K562 (cell line): ENCODE data around the gene ACACB. TPM values are rescaled to one million over a fixed set of nuclear protein-coding genes. Genes with fewer than 3 reads are reported as not detected.

Experiments used
- ATAC-seq: fragments of 200-7000 bp; cut with Tn5 transposase; 3 replicates; pipeline ENCODE4 v1.9.1; 2020; ENCODE audit warnings: moderate library complexity
- BruUV-seq: library from RNA; stranded (reverse); fragments of 400-500 nt; replicated peaks from 2 replicates; lab custom pipeline; 2021; lab: Mats Ljungman, UMichigan
- CTCF ChIA-PET: fragments of 300-600 bp; formaldehyde crosslinking; extraction: SDS; loops from one replicate; lab custom pipeline; 2021; ENCODE audit warnings: low intra/inter-chr PET ratio; lab: Yijun Ruan, JAX
- POLR2A ChIA-PET: fragments of 300-600, 350-650 bp; sonication (Branson Sonifier 250); formaldehyde crosslinking; extraction: SDS; loops from one replicate; lab custom pipeline; 2021; ENCODE audit warnings: antibody characterized with exemption, inconsistent platforms; lab: Yijun Ruan, JAX
- DNase-seq, 4 experiments: peaks; one replicate each; pipeline versions ENCODE4 v3.0.0 to v3.0.0-alpha.2; 2011 to 2018; ENCODE audit warnings: low spot score in 3 of 4, mixed read lengths in 3 of 4; ENCODE audit errors: extremely low read depth in 1 of 4
- FAIRE-seq: peaks from 2 replicates; lab custom pipeline; 2011; peaks lifted over from hg19 to GRCh38; lab: Jason Lieb, UNC
- H2AFZ ChIP-seq: 2 replicates; pipeline ENCODE4 v1.6.0; 2011; ENCODE audit warnings: low read depth, low read length, control low read depth, inconsistent platforms
- H3K27ac ChIP-seq: fragments of 200-600 bp; 3 replicates; pipeline ENCODE4 v1.8.0; 2011; ENCODE audit warnings: low read depth, mild to moderate bottlenecking, control low read depth, inconsistent platforms, low read length, moderate library complexity, mixed read lengths; ENCODE audit errors: extremely low read depth
- H3K27me3 ChIP-seq, 2 experiments: fragments of 300-600 bp in 1 of 2; 2 replicates in 1 of 2; 3 replicates in 1 of 2; pipeline versions ENCODE4 v1.6.0 to v1.8.0; 2011; ENCODE audit warnings: inconsistent platforms in 2 of 2, low read length in 2 of 2, mild to moderate bottlenecking in 1 of 2, mixed read lengths in 1 of 2, moderate library complexity in 1 of 2; ENCODE audit not compliant: control insufficient read depth in 2 of 2, insufficient read depth in 2 of 2
- H3K36me3 ChIP-seq: fragments of 300-600 bp; 3 replicates; pipeline ENCODE4 v1.8.0; 2011; ENCODE audit warnings: mild to moderate bottlenecking, low read length, inconsistent platforms; ENCODE audit not compliant: control insufficient read depth, insufficient read depth
- H3K4me1 ChIP-seq, 2 experiments: fragments of 200-600 bp in 1 of 2; replicated peaks in 1 of 2; 2 replicates in 1 of 2; 3 replicates in 1 of 2; pipeline versions ENCODE4 v1.5.1 to v1.8.0; 2011; ENCODE audit warnings: inconsistent platforms in 2 of 2, low read length in 2 of 2, mild to moderate bottlenecking in 1 of 2, mixed read lengths in 1 of 2, moderate library complexity in 1 of 2; ENCODE audit not compliant: control insufficient read depth in 2 of 2, insufficient read depth in 2 of 2
- H3K4me2 ChIP-seq: 2 replicates; pipeline ENCODE4 v1.6.1; 2011; ENCODE audit warnings: low read length, control low read depth, inconsistent platforms, mixed read lengths; ENCODE audit not compliant: insufficient read depth
- H3K4me3 ChIP-seq: fragments of 200-600 bp; sonication (generic), shearing (Covaris generic); 2 replicates; pipeline ENCODE4 v1.5.1; 2016; ENCODE audit warnings: control low read depth, inconsistent platforms
- H3K79me2 ChIP-seq: fragments of 200-600 bp; 3 replicates; pipeline ENCODE4 v1.8.0; 2011; ENCODE audit warnings: low read length, inconsistent platforms; ENCODE audit not compliant: control insufficient read depth, insufficient read depth
- H3K9ac ChIP-seq, 2 experiments: 2 replicates each; pipeline versions ENCODE4 v1.6.0 to v1.6.1; 2011; ENCODE audit warnings: low read depth in 2 of 2, low read length in 2 of 2, control low read depth in 1 of 2, inconsistent platforms in 1 of 2, mild to moderate bottlenecking in 1 of 2, mixed read lengths in 1 of 2; ENCODE audit not compliant: insufficient read depth in 1 of 2
- H3K9me1 ChIP-seq: one replicate; pipeline ENCODE4 v1.6.0; 2011; ENCODE audit warnings: inconsistent platforms, mild to moderate bottlenecking, low read length, moderate library complexity; ENCODE audit not compliant: control insufficient read depth, insufficient read depth
- H3K9me3 ChIP-seq: replicated peaks from 2 replicates; pipeline ENCODE4 v1.5.1; 2011; ENCODE audit warnings: low read depth, low read length, inconsistent platforms; ENCODE audit not compliant: control insufficient read depth, insufficient read depth
- H4K20me1 ChIP-seq: replicated peaks from 2 replicates; pipeline ENCODE4 v1.6.1; 2011; ENCODE audit warnings: low read length, inconsistent platforms, mixed read lengths; ENCODE audit not compliant: control insufficient read depth, insufficient read depth
- FOSL1 ChIP-seq: fragments of 200-800 bp; sonication (Bioruptor generic); conservative IDR thresholded peaks from 2 replicates; pipeline ENCODE4 v1.6.1; 2016; ENCODE audit warnings: missing genetic modification characterization, missing compliant biosample characterization
- GABPB2 ChIP-seq: fragments of 250-450 bp; sonication (Bioruptor Pico); conservative IDR thresholded peaks from 2 replicates; pipeline ENCODE4 v1.5.1; 2021; ENCODE audit warnings: mild to moderate bottlenecking
- HNRNPL ChIP-seq: fragments of 200-400 bp; formaldehyde crosslinking; IDR thresholded peaks from 2 replicates; pipeline ENCODE4 v1.6.1; 2017; ENCODE audit warnings: low read depth, mild to moderate bottlenecking, low read length
- MAX ChIP-seq: sonication (generic); formaldehyde crosslinking; IDR thresholded peaks from 2 replicates; pipeline ENCODE4 v1.9.0; 2022; ENCODE audit warnings: mild to moderate bottlenecking, missing genetic modification reagents
- MTA3 ChIP-seq: fragments of 450-650 bp; formaldehyde crosslinking; IDR thresholded peaks from 2 replicates; pipeline ENCODE4 v1.6.1; 2017; ENCODE audit warnings: mild to moderate bottlenecking, borderline replicate concordance
- POLR3A ChIP-seq: IDR thresholded peaks from 2 replicates; pipeline ENCODE4 v1.6.1; 2011; ENCODE audit warnings: borderline replicate concordance, mild to moderate bottlenecking, moderate library complexity; ENCODE audit not compliant: insufficient read length, insufficient read depth; ENCODE audit errors: extremely low read depth
- TBP ChIP-seq: optimal IDR thresholded peaks from 2 replicates; pipeline ENCODE3; 2011; ENCODE audit warnings: low read depth, low read length, improper control_type of control experiment
- ZNF143 ChIP-seq: sonication (generic); formaldehyde crosslinking; IDR thresholded peaks from 2 replicates; pipeline ENCODE4 v1.9.0; 2022; ENCODE audit warnings: mild to moderate bottlenecking, missing genetic modification reagents
- ZNF778 ChIP-seq: fragments of 450-650 bp; formaldehyde crosslinking; IDR thresholded peaks from 2 replicates; pipeline ENCODE4 v1.4.0; 2020; ENCODE audit warnings: mild to moderate bottlenecking, moderate library complexity
- WGBS: fragments of 100-300 bp; shearing (Covaris generic); methylation state at CpG from one replicate; pipeline ENCODE4 v1.1.6; 2016; ENCODE audit warnings: low coverage, mixed read lengths; ENCODE audit not compliant: insufficient coverage; ENCODE audit errors: missing lambda C conversion rate; 5-methylcytosine and 5-hydroxymethylcytosine counted together
- in situ Hi-C: fragments of 300-500 bp; cut with MboI; formaldehyde crosslinking; loops from 4 replicates; pipeline ENCODE4 v1.15.0; 2018; ENCODE audit warnings: inconsistent platforms, mixed read lengths
- intact Hi-C: fragments of 100-400 bp; cut with micrococcal nuclease; formaldehyde crosslinking; loops from 2 replicates; pipeline ENCODE4 v1.14.2; 2022
- polyA plus RNA-seq, 8 experiments: library from polyadenylated mRNA; depleted of rRNA in 4 of 8; stranded (reverse) in 5 of 8; unstranded in 3 of 8; fragments of >200 nt; fragmentation: Nextera tagmentation in 2 of 8; fragmentation: Illumina TruSeq in 1 of 8; extraction: Ambion mirVana in 2 of 8; extraction: Trizol in 1 of 8; gene quantifications; 2 replicates each; pipeline versions ENCODE4 v1.2.1 to v1.2.3, GENCODE V29; 2011 to 2014; ENCODE audit warnings: inconsistent platforms in 1 of 8, missing spikeins in 1 of 8
- total RNA-seq, 7 experiments: library from RNA; depleted of rRNA in 6 of 7; stranded (reverse); fragments of >200 nt in 6 of 7; fragmentation: Illumina TruSeq in 2 of 7; extraction: Trizol in 2 of 7; gene quantifications; 2 replicates each; pipeline versions ENCODE4 v1.2.1 to v1.2.3, GENCODE V29; 2011 to 2021; ENCODE audit warnings: low replicate concordance in 1 of 7
- TF ChIP-seq, protein P1 (sequence below): fragments of 450-650 bp; formaldehyde crosslinking; conservative IDR thresholded peaks from 2 replicates; pipeline ENCODE4 v1.4.0; 2022; ENCODE audit warnings: mild to moderate bottlenecking, missing genetic modification characterization
- TF ChIP-seq, protein P2 (sequence below), 2 experiments: fragments of 250-450 bp in 1 of 2; fragments of 450-650 bp in 1 of 2; sonication (Bioruptor Pico) in 1 of 2; IDR thresholded peaks; 2 replicates each; pipeline versions ENCODE4 v1.6.1 to v1.8.0; 2016 to 2021; ENCODE audit warnings: mild to moderate bottlenecking in 2 of 2, moderate library complexity in 2 of 2, missing compliant biosample characterization in 1 of 2, missing genetic modification characterization in 1 of 2

Gene ACACB
- total and polyA plus RNA-seq, 9 of the 15 experiments (the other 6 are each of a cell fraction or from before 2014, with no cell fraction given), result 0.10 to 2.5 (median 0.83) TPM

DNA sequence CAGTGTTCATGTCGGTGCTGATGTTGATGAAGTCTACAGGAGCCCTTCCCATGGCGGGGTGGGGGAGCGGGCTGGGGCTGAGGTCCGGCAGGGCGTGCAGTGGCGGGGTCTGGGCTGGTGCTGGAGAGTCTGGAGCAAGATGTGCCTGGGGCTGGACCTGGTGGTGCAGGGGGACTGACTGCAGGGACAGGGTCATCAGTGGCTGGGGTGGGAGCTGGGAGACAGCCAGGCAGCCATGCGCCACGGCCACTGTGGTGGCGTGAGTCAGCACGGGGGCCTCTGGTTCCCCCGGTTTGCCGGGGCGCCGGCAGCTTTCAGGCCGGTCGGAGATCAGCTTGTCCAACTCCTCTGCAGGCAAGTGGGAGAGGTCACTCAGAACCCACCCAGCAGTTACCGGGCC, 165.1 kb downstream of the ACACB start:
- H3K4me1 ChIP-seq, result peaks cover 0 to 4% of the 10 kb centered on the region in 2 experiments; a peak in 2 of 5 replicates
- intact Hi-C loops, result no loop called here
- BruUV-seq, result no TSS peak

DNA sequence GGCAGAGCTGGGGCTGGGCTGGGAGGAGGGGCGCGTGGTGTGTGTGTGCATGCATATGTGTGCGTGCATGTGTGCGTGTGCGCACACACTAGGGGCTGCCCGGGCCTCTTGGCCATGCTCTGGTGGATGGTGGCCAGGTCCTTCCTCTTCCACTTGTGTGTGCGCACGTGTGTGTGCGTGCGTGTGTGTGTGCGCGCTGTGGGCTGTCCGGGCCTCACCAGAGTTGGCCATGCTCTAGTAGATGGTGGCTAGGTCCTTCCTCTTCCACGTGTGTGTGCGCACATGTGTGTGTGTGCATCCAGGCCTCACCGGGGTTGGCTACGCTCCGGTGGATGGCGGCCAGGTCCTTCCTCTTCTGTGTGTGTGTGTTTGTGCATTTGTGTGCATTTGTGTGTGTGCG, 168.0 kb downstream of the ACACB start:
- 11% methylated on average over 13 of the region's 20 CpGs for WGBS
- CTCF ChIA-PET, result no interaction called here
- H3K27ac ChIP-seq, result no peak overlapping the region

More for the DNA sequence above, 165.1 kb downstream of the ACACB start:
- Histone ChIP-seq H3K9me1 (no peaks in the 10 kb centered on the region), H3K36me3 (no peaks in the 10 kb centered on the region), H2AFZ (no peak overlapping the region), H3K27me3 (peaks cover 19 to 61% of the 10 kb centered on the region in 2 experiments; a peak in 4 of 5 replicates), H4K20me1 (no peaks in the 10 kb centered on the region), H3K9ac (no peak overlapping the region), H3K4me3 (no peak overlapping the region), H3K9me3 (no peaks in the 10 kb centered on the region), H3K27ac (no peak overlapping the region), H3K79me2 (no peaks in the 10 kb centered on the region), H3K4me2 (no peak overlapping the region)
- FAIRE-seq (no peak), DNase-seq (no peak), ATAC-seq (no peak)
- TF ChIP-seq, protein P1, sequence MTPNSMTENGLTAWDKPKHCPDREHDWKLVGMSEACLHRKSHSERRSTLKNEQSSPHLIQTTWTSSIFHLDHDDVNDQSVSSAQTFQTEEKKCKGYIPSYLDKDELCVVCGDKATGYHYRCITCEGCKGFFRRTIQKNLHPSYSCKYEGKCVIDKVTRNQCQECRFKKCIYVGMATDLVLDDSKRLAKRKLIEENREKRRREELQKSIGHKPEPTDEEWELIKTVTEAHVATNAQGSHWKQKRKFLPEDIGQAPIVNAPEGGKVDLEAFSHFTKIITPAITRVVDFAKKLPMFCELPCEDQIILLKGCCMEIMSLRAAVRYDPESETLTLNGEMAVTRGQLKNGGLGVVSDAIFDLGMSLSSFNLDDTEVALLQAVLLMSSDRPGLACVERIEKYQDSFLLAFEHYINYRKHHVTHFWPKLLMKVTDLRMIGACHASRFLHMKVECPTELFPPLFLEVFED, result no peak
- TF ChIP-seq HNRNPL, result no peak
- ChIA-PET POLR2A (no interaction called here), CTCF (no interaction called here)
- in situ Hi-C loops, result no loop called here
- under 1% methylated on average over 14 of the region's 17 CpGs for WGBS

More for the DNA sequence above, 168.0 kb downstream of the ACACB start:
- TF ChIP-seq ZNF143 (CRISPR knock-in tag), result no peak
- TF ChIP-seq GABPB2 (CRISPR knock-in tag), result no peak
- no peak for TF ChIP-seq POLR3A
- no peak for TF ChIP-seq TBP
- TF ChIP-seq FOSL1 (tag), result no peak
- TF ChIP-seq, protein P2, sequence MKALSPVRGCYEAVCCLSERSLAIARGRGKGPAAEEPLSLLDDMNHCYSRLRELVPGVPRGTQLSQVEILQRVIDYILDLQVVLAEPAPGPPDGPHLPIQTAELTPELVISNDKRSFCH (CRISPR knock-in tag; IDR thresholded peaks at IDR 0.05), result no peak
- TF ChIP-seq, protein P2 (tag; IDR thresholded peaks at IDR 0.05), result no peak
- no peak for TF ChIP-seq ZNF778 (CRISPR knock-in tag)
- TF ChIP-seq MTA3, result no peak
- TF ChIP-seq MAX (CRISPR knock-in tag), result no peak
- TF ChIP-seq, all 486 proteins: peak for 0
- Histone ChIP-seq H3K4me3 (no peak overlapping the region), H2AFZ (no peak overlapping the region), H3K4me1 (peaks cover 0 to 10% of the 10 kb centered on the region in 2 experiments; a peak in 2 of 5 replicates), H3K36me3 (no peaks in the 10 kb centered on the region), H3K9me1 (no peaks in the 10 kb centered on the region), H3K79me2 (no peaks in the 10 kb centered on the region), H3K4me2 (no peak overlapping the region), H3K9me3 (no peaks in the 10 kb centered on the region), H3K9ac (no peak overlapping the region; a peak in 1 of 4 replicates), H4K20me1 (no peaks in the 10 kb centered on the region), H3K27me3 (peaks cover 18 to 57% of the 10 kb centered on the region in 2 experiments; a peak in 4 of 5 replicates)
- in situ Hi-C loops (no loop called here), intact Hi-C loops (no loop called here)
- BruUV-seq, result no TSS peak
- no peak for DNase-seq
- no peak for ATAC-seq
- no peak for FAIRE-seq
- POLR2A ChIA-PET, result no interaction called here
